GM18907 (cell line): ENCODE measurements around the gene OR52E6.

Experiments
- ATAC-seq: cut with Tn5 transposase; IDR thresholded peaks from one replicate; pipeline ENCODE4 v1.9.1; 2021; ENCODE audit warnings: mild to moderate bottlenecking, moderate library complexity; ENCODE audit not compliant: unreplicated experiment

The OR52E6 gene

DNA sequence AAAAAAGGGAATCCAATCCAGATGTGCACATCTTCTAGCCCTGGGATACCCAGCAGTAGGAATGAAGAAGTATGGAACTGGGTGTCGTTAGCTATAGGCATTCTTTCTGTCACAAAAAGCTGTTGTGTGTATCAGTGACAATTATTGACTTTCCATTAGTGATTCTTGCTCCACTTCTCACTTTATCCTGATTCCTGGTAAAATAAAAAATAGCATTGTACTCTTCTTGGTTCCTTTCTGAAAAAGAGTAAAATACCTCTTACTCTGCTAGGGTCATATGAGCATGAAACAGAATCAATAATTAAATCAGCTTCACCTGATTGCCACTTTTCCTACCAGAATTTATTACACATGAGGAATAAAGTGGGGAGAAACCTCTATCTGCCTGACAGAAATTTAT, at the start of gene OR52E6:
Gene OR52E6 (minus strand): TSS at position 101 of the 400 bp plus-strand sequence. CDS start 0 bp downstream, at position 101.
- ATAC-seq, result no peak

DNA sequence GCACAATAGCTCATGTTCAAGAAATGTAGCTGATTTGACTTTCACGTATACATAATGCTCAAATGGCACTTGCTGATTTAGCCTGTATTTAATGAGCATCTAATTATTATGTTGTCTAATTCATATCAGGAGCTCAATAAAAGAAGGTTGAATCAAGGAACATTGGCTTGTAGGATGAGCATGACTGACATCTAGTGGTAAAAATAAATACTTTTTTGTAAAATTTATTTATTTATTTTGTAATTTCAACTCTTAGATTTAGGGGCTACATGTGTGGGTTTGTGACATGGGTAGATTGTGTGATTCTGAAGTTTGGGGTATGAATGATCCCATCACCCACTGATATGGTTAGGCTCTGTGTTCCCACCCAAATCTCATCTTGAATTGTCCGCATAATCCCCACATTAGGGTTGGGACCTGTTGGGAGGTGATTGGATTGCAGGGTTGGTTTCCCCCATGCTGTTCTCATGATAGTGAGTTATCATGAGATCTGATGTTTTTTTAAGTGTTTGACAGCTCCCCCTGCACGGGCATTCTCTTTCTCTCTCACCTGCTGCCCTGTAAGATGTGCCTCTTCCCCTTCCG, 49.6 kb upstream of the OR52E6 start:
- ATAC-seq, result no peak

DNA sequence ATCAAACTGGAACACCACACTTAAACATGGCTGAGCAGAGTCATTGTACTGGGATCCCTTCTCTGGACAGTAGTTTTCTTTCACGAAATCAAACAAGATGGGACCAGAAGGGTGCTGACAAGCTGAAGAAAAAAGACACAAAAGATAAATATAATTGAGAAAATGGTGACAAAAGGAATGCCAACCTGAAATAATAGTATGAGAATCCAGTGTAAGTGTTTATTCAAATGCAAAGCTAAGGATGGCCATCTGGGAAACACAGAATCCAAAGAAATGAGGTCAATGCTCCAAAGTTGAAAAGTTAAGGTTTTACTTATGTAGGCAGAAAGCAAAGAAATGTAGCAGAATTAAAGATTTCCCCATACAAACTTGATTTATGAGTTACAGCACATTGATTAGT, 46.0 kb upstream of the OR52E6 start:
- no peak for ATAC-seq

DNA sequence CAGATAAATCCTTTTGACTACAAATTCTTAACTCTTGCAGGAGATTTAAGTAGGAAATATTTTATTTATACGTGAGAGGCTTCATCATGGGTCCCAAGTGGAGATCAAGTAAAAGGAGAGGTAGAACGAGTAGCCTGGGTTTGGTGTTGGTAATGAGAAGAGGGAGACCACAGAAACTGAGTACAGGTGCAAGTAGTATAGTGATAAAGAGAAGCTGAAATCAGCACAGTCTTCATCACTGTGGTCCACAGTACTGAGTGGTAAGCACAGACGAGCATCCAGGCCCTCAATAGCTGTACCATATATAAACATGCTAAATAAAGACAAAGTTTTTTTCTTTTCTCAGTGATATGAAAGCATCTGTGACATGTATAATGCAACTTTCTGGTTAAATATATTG, 45.5 kb upstream of the OR52E6 start:
- ATAC-seq, result no peak

DNA sequence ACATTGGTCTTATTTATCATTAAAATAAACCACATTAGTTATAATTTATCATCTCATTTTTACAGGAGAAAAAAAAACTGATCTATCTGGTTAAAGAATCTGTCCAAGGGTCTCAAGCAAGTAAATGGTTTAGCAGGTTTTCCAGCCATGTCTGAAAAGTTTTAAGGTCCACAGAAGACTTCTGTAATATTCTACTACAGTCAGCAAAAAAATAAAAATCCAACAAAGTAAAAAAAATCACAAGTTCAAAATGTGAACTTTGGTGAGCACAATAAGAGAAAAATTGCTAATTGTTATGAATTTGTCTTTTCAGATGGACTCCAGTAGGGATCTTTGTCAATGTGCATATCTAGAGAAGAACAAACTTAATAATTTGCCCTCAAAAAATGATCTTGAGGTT, 40.1 kb upstream of the OR52E6 start:
- no peak for ATAC-seq

DNA sequence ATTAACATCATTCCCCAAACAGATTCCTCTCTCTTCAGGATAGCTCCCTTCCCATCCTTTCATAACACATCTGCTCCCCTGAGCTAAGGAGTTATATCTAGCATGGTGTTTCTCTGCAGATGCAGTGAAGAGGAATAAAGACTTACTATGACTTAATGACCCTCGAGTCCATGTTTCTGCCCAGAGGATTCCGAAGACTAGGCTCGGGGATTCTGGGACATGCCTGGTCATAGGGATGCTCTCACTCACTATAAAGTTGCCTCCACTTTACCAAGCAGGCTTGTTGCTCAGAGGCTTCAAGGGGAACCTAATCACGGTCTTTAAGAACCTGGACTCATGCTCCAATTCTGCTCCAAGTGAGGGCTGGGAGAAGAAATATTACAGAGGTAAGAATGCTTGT, 38.6 kb upstream of the OR52E6 start, which contains the start of gene OR52E4:
Gene OR52E4 (plus strand): TSS at position 301 of the 400 bp plus-strand sequence. CDS start 3,664 bp downstream, outside the sequence.
- ATAC-seq, result no peak

DNA sequence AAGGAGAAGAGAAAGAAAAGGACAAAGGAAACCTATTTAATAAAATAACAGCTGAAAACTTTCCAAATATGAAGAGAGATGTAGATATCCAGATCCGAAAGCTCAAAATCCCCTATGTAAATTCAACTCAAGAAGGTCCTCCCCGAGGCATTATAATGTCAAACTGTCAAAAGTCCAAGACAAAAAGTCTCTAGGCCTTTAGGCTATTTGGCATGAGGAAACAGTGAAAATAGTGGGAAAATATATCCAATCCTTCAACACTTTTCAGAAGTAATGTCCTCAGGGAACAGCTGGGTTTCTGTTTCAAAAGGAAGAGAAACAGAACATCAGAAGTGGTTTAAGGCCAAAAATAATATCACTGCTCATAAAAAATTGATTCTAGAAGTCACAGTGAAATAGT, 36.9 kb upstream of the OR52E6 start:
- ATAC-seq, result no peak

DNA sequence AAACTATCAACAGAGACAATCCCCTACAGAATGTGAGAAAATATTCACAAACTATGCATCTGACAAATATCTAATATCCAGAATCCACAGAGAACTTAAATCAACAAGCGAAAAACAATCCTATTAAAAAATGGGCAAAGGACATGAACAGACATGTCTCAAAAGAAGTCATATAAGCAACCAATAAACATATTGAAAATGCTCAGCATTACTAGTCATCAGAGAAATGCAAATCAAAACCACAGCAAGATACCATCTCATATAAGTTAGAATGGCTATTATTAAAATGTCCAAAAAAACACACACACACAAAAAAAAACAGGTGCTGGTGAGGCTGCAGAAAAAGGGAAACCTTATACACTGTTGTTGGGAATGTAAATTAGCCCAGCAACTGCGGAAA, 24.1 kb upstream of the OR52E6 start:
- ATAC-seq, result no peak

DNA sequence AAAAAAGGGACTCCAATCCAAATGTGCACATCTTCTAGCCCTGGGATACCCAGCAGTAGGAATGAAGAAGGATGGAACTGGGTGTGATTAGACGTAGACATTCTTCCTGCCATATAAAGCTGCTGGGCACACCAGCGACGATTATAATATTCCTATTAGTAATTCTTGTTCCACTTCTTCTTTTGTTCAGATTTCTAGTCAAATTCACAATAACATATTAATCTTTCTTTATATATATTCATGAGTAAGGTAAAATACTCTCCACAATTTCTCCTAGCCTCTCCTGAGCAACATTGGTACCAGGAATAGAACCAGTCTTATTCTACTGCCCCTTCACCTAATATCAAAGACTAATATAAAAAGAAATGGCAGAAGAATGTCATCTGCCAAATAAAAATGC, 15.9 kb upstream of the OR52E6 start, which contains the start of gene OR52E8:
Gene OR52E8 (minus strand): TSS at position 101 of the 400 bp plus-strand sequence. CDS start 0 bp downstream, at position 101.
- ATAC-seq, result no peak

DNA sequence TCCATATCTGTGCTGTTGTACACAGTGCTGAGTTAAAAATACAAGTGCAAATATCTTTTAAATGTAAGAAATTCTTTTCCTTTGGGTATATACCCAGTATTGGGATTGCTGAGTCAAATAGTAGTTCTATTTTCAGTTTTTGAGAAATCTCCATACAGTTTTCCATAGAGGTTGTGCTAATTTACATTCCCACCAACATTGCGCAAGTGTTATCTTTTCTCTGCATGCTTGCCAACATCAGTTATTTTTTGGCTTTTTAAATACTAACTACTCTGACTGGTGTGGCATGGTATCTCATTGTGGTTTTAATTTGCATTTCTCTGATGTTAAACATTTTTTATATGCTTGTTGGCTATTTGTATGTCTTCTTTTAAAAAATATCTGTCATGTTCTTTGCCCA, 9.3 kb upstream of the OR52E6 start:
- ATAC-seq, result no peak

DNA sequence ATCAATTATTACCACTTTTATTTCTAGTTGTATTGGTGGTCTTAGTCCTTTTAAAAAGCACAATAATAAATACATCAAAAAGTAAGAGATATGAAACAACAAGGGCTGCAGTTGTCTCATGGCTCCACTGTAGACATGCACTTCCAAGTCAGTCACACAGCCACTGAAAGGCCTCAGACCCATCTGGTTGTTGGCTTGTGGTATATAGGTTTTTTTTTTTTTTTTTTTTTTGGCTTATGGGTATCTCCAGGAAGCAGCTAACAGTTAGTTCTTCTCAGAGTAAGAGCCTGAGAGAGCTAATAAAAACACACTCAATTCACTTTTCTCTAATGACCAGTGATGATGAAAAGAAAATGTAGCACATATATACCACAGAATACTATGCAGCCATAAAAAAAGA, 6.0 kb upstream of the OR52E6 start:
- ATAC-seq, result no peak

DNA sequence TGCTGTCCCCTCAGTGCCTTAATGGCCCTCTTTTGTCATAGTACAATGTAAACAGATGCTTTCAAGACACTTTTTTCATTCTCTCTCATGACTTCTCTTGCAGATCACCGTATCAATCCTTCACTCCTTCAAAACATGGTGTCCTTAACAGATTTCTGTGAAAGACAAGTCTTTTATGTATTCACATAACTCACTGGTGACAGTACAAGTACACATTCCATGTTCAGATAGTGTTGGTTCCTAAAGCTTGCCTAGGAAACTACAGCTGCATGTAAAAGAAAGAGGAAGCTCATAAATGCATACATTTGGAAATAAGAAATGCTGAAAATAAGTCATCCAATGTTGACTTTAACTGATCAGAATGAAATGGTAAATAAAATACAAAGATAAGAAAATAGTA, 5.0 kb upstream of the OR52E6 start:
- no peak for ATAC-seq

DNA sequence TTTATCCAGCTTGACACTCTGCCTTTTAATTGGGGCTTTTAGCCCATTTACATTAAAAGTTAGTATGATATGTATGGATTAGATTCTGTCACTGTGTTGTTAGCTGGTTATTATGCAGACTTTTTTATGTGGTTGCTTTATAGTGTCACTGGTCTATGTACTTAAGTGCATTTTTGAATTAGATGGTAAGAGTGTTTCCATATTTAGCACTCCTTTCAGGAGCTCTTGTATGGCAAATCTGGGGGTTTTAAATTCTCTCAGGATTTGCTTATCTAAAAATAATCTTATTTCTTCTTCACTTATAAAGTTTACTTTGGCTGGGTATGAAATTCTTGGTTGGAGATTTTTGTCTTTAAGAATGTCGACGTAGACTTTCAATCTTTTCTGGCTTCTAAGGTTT, 4.0 kb downstream of the OR52E6 start:
- no peak for ATAC-seq

DNA sequence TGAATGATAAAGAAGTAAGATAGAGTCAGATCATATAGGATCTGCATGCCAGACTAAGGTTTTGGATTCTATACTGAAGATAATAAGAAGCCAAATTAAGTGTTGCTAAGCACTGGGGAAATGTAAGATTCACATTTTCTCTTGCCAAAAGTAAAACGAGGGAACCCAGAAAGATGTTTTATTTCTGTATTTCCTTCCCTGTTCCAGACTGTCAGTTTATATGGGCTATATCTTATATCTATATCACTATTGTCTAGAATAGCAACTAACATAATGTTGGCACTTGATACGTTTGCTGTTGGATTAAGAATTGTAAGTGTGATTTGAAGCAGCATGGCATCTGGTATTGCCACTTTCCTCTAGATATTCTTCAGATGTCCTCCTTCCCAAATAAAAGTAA, 8.3 kb downstream of the OR52E6 start:
- ATAC-seq, result no peak

DNA sequence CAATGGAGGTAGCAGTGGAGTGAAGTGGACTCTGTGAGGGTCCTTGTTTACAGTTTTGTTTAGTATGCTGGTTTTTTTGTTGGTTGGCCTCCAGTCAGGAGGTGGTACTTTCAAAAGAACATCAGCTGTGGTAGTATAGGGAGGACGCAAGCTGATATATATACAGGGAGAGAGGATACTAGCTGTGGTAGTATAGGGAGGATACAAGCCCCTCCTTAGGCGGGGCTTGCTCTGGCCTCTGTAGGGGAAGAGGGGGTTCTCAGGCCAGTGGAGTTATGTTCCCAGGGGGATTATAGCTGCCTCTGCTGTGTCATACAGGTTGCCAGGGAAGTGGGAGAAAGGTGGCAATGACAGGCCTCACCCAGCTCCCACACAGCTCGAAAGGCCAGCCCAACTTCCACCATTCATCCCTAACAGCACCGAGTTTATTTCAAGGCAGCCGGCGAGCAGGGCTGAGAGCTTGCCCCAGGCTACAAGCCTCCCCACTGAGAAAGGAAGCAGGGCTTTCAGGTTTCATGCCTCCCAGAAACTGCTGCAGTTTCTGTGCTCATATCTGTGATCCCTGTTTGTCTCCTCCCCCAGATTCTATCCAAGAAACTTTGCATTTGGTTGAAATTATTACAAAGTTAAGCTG, 10.4 kb downstream of the OR52E6 start:
- no peak for ATAC-seq

DNA sequence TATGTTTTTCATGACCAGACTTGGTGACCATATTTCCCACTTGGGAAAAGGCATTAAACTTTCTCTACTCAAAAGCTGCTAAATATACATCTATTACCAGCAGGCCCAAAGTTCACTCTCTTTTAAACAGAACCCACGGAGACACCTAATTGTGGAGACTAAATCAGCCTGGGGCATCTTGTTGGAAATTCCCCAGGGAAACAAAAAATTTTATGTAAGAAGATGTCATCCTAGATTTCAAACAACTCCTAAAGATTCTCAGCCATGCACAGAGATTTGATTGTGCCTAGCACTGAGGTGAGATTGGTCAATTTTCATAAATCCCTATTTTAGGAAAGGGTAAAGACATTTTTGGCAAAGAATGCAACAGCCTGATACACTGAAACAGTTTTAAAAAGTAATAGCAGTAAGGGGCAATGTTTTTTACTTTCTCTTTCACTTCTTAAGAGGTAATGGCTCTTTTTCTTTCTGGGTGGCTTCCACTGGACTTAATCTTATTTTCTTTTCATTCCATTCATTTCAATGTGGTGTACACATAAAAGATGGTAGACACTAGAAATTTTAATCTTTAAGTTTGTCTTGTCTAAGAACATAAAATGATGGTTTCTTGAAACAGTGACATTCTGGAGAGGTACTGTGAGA, 23.3 kb downstream of the OR52E6 start:
- ATAC-seq, result peak; percentile 56

DNA sequence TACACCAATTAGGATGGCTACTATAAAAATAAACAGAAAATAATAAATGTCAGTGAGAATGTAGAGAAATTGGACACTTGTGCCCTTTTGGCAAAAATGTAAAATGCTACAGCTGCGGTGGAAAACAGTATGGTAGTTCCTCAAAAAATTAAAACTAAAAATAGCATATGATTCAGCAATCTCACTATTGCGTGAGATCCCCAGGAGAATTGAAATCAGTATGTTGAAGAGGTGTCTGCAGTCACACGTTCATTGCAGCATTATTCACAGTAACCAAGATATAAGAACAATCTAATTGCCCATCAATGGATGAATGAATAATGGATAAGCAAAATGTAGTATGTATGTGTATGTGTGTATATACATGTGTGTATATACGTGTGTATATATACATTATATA, 26.2 kb downstream of the OR52E6 start:
- peak; percentile 40 for ATAC-seq

DNA sequence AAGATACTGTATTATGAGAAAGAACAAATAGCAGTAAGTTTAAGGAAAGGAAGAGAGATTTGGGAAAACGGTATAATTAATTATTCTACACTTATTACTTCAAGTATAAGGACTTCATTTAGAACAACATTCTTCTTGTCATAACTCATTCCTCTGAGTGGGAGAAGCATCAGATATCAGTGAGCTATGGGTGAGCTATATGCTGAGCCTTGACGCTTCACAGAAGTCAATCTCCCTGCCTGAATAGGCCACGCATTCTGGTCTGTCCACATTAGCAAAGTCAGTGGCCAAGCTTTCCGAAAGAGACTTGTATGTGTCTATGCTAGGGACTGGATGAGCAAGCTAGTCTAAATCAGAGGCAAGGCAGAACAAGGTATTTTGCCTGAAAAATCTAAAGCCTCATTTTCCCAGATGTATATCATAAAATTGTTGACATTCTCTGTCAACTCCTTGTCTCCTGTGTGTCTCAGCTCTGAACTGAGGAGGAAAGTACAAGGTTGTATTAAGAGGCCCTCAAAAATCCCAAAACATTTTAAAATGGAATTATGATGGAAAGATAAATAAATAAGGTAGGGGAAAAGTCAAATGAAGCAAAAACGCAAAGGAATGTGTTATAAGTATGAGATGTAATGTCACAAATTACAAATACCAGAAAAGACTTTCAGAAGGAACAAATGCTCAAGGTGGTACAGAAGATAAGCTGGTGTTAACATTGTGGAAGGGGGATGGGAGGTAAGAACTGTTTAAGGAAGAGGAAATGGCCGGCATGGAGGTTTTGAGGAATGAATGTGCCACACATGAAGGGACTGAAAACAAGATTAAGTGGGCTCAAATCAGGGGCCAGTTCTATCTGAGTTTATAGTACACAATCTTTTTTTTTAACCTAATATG, 31.5 kb downstream of the OR52E6 start:
- no peak for ATAC-seq

DNA sequence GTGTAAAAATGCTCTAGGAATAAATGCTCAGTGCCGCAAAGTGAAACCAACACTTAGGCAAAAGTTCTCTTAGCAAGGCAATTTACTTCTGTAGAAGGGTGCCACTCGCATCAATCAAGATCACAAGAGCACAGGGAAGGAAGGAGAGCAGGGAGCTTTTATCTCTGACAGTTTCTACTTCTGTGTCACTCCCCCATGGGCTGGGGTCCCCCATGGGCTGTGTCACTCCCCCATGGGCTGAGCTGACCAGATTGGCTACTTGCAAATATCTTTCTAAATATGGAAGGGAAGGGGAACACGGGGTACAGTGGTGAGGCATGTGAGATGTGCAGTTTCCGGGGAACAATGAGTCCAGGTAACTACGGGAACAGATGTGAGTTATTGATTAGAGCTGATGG, 32.6 kb downstream of the OR52E6 start:
- ATAC-seq, result peak; percentile 36

DNA sequence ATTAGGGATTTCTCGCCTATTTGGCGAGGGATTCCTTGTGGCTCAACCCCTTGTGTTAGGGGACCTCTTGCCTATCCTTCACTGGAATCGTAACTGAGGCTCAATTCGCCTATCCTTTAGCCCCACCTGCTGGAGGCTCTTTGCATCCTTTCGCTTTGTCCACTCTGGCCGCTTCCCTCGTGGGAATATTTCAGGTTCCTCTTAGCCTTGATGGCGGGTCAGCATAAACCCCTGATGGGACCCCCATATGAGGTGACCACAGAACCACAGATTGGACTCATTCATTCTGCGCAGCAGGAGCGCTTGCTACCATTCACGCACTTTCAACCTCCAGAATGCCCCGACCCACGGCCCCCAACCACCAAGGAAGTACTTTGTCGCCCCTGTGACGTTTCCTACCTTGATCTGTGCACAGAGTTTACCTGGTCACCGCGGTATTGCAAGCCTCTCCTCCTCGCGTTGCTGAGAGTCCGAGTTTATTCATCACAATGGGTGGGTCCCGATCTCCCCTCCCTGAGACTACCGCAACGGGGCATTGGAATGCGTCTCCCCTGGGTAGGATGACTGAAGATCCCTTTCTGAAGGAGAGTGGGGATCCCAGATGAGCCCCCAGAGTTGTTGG, 33.1 kb downstream of the OR52E6 start, which contains the start of gene OR52N2:
Gene OR52N2 (plus strand): TSS at position 425 of the 622 bp plus-strand sequence. CDS start 11,412 bp downstream, outside the sequence.
- ATAC-seq, result peak; percentile 93

DNA sequence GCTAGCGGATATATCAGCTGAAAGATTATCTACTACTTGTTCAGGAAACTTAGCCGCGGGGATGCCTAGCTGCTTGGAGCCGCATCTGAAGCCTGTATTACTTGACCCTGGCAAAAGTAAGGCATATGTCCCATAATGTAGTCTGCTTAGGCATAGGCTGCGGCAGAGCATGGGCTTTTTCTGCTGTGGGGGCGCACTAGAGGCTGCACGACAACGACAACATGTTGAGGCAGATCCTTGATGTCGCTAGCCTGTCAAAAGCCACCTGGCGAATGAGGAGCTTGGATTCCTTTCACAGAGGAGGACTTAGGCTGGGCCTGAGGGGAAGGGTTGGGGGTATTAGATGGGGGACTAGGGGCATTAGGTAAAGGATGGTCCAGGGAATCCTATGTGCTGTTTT, 34.1 kb downstream of the OR52E6 start:
- no peak for ATAC-seq
